ENCODE measurements around the gene CEP290. TPM values are rescaled to one million over a fixed set of nuclear protein-coding genes. Genes with fewer than 3 reads are reported as not detected.

CEP290 gene
- polyA plus RNA-seq, 1 experiment: 8.1 TPM

DNA sequence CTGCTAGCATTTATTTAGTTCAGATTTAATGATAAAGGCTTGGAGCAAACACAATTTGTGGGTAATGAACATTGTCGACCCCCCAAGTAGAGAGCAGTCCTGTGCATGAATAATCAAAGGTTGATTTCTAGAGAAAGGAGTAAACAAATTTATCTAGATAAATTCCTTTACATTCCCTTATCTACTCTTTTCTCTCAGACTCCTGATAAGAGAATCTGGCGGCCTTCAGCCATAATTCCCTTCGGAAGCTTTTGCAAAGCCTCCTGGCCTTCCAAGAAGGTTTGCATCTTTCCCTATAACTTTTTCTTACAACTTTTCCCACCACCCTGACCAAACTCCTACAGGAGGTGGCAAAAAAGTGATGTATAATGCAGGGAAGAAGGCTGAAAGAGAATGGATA is 42.3 kb upstream of the CEP290 start:
- TF ChIP-seq, protein P1, sequence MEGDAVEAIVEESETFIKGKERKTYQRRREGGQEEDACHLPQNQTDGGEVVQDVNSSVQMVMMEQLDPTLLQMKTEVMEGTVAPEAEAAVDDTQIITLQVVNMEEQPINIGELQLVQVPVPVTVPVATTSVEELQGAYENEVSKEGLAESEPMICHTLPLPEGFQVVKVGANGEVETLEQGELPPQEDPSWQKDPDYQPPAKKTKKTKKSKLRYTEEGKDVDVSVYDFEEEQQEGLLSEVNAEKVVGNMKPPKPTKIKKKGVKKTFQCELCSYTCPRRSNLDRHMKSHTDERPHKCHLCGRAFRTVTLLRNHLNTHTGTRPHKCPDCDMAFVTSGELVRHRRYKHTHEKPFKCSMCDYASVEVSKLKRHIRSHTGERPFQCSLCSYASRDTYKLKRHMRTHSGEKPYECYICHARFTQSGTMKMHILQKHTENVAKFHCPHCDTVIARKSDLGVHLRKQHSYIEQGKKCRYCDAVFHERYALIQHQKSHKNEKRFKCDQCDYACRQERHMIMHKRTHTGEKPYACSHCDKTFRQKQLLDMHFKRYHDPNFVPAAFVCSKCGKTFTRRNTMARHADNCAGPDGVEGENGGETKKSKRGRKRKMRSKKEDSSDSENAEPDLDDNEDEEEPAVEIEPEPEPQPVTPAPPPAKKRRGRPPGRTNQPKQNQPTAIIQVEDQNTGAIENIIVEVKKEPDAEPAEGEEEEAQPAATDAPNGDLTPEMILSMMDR (IDR thresholded peaks at IDR 0.05; ENCODE audit: low read depth, low read length): no peak
- no peaks in the 10 kb centered on the region for H3K27me3 ChIP-seq (ENCODE audit: control insufficient read depth, insufficient read depth, low read length)
- no peak overlapping the region for H3K4me3 ChIP-seq (ENCODE audit: low read depth, low read length)
- H3K9me3 ChIP-seq (ENCODE audit: control insufficient read depth, insufficient read depth, low read length): peaks cover 3% of the 10 kb centered on the region; the same call in 1 of the 2 replicates
- no peak overlapping the region for H3K27ac ChIP-seq (ENCODE audit: low read depth, low read length)
- CTCF ChIA-PET: interaction anchor here (0.6 kb wide), 1 partner anchor 25 kb away, joined by 3 read pairs; no protein-coding TSS in a partner anchor
- DNase-seq (ENCODE audit: low read depth, low spot score): no peak
- POLR2A ChIA-PET: no interaction called here

DNA sequence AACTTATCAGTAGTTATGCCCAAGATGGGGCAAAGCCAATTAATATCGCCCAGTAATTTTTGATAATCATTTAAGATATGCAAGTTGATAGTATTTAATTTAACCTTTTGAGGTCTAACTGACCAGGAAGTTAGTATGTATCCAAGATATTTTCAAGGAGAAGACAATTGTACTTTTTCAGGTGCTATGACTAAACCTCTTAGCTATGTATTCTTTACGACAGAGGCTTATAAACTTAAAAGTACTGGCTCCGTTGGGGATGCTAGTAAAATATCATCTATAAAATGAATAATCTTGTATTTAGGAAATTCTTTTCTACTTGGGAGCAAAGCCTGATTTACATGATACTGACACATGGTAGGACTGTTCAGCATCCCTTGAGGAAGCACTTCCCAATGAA is 40.5 kb upstream of the CEP290 start:
- ChIA-PET POLR2A (no interaction called here), CTCF (no interaction called here)
- H3K27ac ChIP-seq (ENCODE audit: low read depth, low read length): no peak overlapping the region
- TF ChIP-seq, protein P1 (IDR thresholded peaks at IDR 0.05; ENCODE audit: low read depth, low read length): no peak
- H3K4me3 ChIP-seq (ENCODE audit: low read depth, low read length): no peak overlapping the region
- H3K9me3 ChIP-seq (ENCODE audit: control insufficient read depth, insufficient read depth, low read length): peaks cover 3% of the 10 kb centered on the region; the same call in 1 of the 2 replicates
- no peaks in the 10 kb centered on the region for H3K27me3 ChIP-seq (ENCODE audit: control insufficient read depth, insufficient read depth, low read length)
- no peak for DNase-seq (ENCODE audit: low read depth, low spot score)

DNA sequence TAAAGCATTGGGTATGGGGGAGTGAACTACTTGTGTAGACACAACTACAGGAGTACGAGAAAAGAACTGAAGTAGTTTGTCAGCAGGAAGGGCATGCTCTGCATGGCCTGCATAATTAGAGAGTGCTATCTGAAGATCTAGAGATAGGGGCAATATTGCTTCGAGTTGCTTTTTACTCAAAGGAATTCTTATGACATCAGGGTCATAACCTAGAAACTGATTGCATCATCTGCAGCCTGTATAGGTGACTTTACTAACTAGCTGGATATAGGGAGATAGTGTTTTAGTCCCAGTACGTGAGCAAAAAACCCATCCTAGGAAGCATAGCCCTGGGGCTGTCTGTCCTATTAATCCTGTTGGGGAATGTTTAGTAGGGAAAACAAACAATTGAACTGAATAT is 40.0 kb upstream of the CEP290 start:
- DNase-seq (ENCODE audit: low read depth, low spot score): no peak
- Histone ChIP-seq H3K27ac (ENCODE audit: low read depth, low read length) (no peak overlapping the region), H3K27me3 (ENCODE audit: control insufficient read depth, insufficient read depth, low read length) (no peaks in the 10 kb centered on the region), H3K4me3 (ENCODE audit: low read depth, low read length) (no peak overlapping the region), H3K9me3 (ENCODE audit: control insufficient read depth, insufficient read depth, low read length) (peaks cover 3% of the 10 kb centered on the region; the same call in 1 of the 2 replicates)
- ChIA-PET POLR2A (no interaction called here), CTCF (no interaction called here)
- TF ChIP-seq, protein P1 (IDR thresholded peaks at IDR 0.05; ENCODE audit: low read depth, low read length): no peak

DNA sequence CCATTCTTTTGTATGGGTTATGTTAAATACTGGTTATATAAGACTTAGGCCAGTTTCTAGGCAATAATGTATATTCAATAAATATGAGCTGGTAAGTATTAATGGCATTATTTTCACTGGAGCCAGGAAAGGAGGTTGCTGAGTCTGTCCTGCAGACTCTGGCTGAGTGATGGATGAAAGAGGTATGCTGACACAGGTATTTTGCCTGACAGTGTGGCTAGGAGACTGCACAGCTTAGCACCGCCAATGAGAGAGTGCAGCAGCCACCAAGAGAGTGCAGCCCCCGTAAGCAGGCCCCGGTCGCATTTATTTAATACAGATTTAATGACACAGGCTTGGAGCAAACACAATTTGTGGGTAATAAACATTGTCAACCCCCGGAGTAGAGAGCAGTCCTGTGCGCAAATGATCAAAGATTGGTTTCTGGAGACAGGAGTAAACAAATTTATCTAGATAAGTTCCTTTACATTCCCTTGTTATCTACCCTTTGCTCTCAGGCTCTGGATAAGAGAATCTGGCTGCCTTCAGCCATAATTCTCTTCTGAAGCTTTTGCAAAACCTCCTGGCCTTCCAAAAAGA is 37.6 kb upstream of the CEP290 start:
- ChIA-PET CTCF (no interaction called here), POLR2A (no interaction called here)
- no peak for DNase-seq (ENCODE audit: low read depth, low spot score)
- H3K27me3 ChIP-seq (ENCODE audit: control insufficient read depth, insufficient read depth, low read length): no peaks in the 10 kb centered on the region
- TF ChIP-seq, protein P1 (IDR thresholded peaks at IDR 0.05; ENCODE audit: low read depth, low read length): no peak
- H3K27ac ChIP-seq (ENCODE audit: low read depth, low read length): no peak overlapping the region
- H3K4me3 ChIP-seq (ENCODE audit: low read depth, low read length): no peak overlapping the region
- H3K9me3 ChIP-seq (ENCODE audit: control insufficient read depth, insufficient read depth, low read length): peaks cover 3% of the 10 kb centered on the region; the same call in 1 of the 2 replicates

DNA sequence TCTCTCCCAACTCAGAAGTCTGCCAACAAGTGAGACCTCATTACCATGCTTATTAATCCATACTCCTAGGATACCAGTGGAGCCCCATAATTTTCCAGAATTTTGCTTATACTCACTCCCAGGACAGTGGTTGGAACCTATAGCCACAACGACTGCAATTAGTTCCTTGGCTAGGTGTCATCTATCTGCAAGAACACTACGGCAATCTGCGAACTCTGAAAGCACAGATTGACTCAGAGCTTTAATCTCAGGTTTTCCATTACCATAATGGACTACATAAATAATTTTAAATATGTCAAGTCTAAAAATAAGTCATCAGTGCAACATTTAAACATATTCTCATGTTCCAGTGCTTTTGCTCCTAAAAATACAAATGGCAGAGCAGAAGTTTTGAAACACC is 33.7 kb upstream of the CEP290 start:
- POLR2A ChIA-PET: no interaction called here
- CTCF ChIA-PET: interaction anchor here (0.7 kb wide), 1 partner anchor 20 kb away, joined by 3 read pairs; no protein-coding TSS in a partner anchor
- Histone ChIP-seq H3K4me3 (ENCODE audit: low read depth, low read length) (no peak overlapping the region), H3K9me3 (ENCODE audit: control insufficient read depth, insufficient read depth, low read length) (no peaks in the 10 kb centered on the region), H3K27ac (ENCODE audit: low read depth, low read length) (no peak overlapping the region), H3K27me3 (ENCODE audit: control insufficient read depth, insufficient read depth, low read length) (no peaks in the 10 kb centered on the region)
- DNase-seq (ENCODE audit: low read depth, low spot score): no peak
- TF ChIP-seq, protein P1 (IDR thresholded peaks at IDR 0.05; ENCODE audit: low read depth, low read length): no peak
